Measurements from ENCODE around the gene TMEM272. TPM values are rescaled to one million over a fixed set of nuclear protein-coding genes. Genes with fewer than 3 reads are reported as not detected.

The TMEM272 gene
- total RNA-seq, 1 donor = not detected

GRCh38 chr13:51818276-51818675 is 26.7 kb downstream of the TMEM272 start:
- no peak for TF ChIP-seq CTCF (IDR thresholded peaks at IDR 0.05; ENCODE audit: insufficient read depth, low read depth, low read length)
- no peak overlapping the region for H3K4me3 ChIP-seq (ENCODE audit: low read depth, low read length)
- DNase-seq (ENCODE audit: low read depth) = no peak

GRCh38 chr13:51817717-51818116 is 27.3 kb downstream of the TMEM272 start:
- no peak overlapping the region for H3K4me3 ChIP-seq (ENCODE audit: low read depth, low read length)
- TF ChIP-seq CTCF (IDR thresholded peaks at IDR 0.05; ENCODE audit: insufficient read depth, low read depth, low read length) = no peak
- no peak for DNase-seq (ENCODE audit: low read depth)

GRCh38 chr13:51816604-51817249 is 28.2 kb downstream of the TMEM272 start:
- TF ChIP-seq CTCF (IDR thresholded peaks at IDR 0.05; ENCODE audit: insufficient read depth, low read depth, low read length) = no peak
- H3K4me3 ChIP-seq (ENCODE audit: low read depth, low read length) = no peak overlapping the region
- DNase-seq (ENCODE audit: low read depth) = no peak

- no peak for TF ChIP-seq CTCF (IDR thresholded peaks at IDR 0.05; ENCODE audit: insufficient read depth, low read depth, low read length)
- H3K4me3 ChIP-seq (ENCODE audit: low read depth, low read length) = no peak overlapping the region
- no peak for DNase-seq (ENCODE audit: low read depth)
Observed at GRCh38 chr13:51815848-51816247, 29.1 kb downstream of the TMEM272 start.

- H3K4me3 ChIP-seq (ENCODE audit: low read depth, low read length) = peak overlapping the region; percentile 51
- peak; percentile 91 for TF ChIP-seq CTCF (IDR thresholded peaks at IDR 0.05; ENCODE audit: insufficient read depth, low read depth, low read length)
- peak; percentile 63 for DNase-seq (ENCODE audit: low read depth)
Observed at GRCh38 chr13:51814825-51815650, 29.9 kb downstream of the TMEM272 start.

GRCh38 chr13:51814071-51814470 is 30.9 kb downstream of the TMEM272 start:
- no peak overlapping the region for H3K4me3 ChIP-seq (ENCODE audit: low read depth, low read length)
- no peak for DNase-seq (ENCODE audit: low read depth)
- TF ChIP-seq CTCF (IDR thresholded peaks at IDR 0.05; ENCODE audit: insufficient read depth, low read depth, low read length) = no peak
